AG04450 (cell line): ENCODE results near the gene CKM. TPM values are rescaled to one million over a fixed set of nuclear protein-coding genes. Genes with fewer than 3 reads are reported as not detected.

ENCODE experiments used
- CTCF ChIA-PET: fragments of 300-600, 350-600 bp; formaldehyde crosslinking; extraction: SDS; loops from one replicate; lab custom pipeline; 2022; ENCODE audit warnings: antibody characterized with exemption, inconsistent platforms; lab: Charles Lee
- POLR2A ChIA-PET: fragments of 350-600 bp; formaldehyde crosslinking; extraction: SDS; loops from one replicate; lab custom pipeline; 2021; ENCODE audit warnings: antibody characterized with exemption, inconsistent platforms; lab: Yijun Ruan, JAX
- DNase-seq: peaks from one replicate; pipeline ENCODE4 v3.0.0-alpha.2; 2011; ENCODE audit warnings: low read depth, low spot score
- H3K27ac ChIP-seq: one replicate; pipeline ENCODE4 v1.5.1; 2012; ENCODE audit warnings: low read depth, low read length, control low read depth
- H3K27me3 ChIP-seq: one replicate; pipeline ENCODE4 v1.6.0; 2012; ENCODE audit warnings: low read length; ENCODE audit not compliant: control insufficient read depth, insufficient read depth
- H3K4me3 ChIP-seq: 2 replicates; pipeline ENCODE4 v1.5.1; 2011; ENCODE audit warnings: mild to moderate bottlenecking, low read depth, low read length, control low read depth
- H3K9me3 ChIP-seq: 2 replicates; pipeline ENCODE4 v1.5.1; 2012; ENCODE audit warnings: low read length; ENCODE audit not compliant: control insufficient read depth, insufficient read depth
- polyA plus RNA-seq: library from polyadenylated mRNA; depleted of rRNA; stranded (reverse); fragments of >200 nt; gene quantifications from 2 replicates; pipeline ENCODE4 v1.2.3, GENCODE V29; 2011
- TF ChIP-seq, protein P1 (sequence below): IDR thresholded peaks from 2 replicates; pipeline ENCODE4 v1.5.1; 2011; ENCODE audit warnings: low read depth, low read length, control low read depth, inconsistent platforms

CKM gene
- polyA plus RNA-seq, 1 experiment = not detected

DNA sequence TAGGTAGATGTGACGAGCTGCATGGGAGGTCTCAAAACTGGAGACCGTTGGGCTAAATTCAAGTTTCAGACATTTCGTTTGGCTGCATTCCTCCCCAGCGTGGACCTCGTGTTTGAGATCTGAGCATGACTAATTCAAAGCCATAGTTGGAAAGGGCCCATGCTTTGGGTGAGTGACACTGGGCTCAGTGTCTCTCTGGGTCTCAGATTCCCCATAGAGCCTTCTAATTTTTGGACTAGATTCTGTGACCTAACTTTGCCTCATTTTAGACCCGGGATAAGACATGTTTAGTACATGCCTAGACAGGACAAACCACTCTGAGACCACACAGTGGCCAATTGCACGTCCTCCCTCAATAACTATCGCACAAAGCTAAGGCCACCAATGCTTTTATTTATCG lies 16.6 kb downstream of the CKM start:
- POLR2A ChIA-PET = interaction anchor here (0.6 kb wide), 2 partner anchors 23 to 1839 kb away, joined by 3 to 6 read pairs; no protein-coding TSS in a partner anchor
- H3K27ac ChIP-seq = no peak overlapping the region
- TF ChIP-seq, protein P1, sequence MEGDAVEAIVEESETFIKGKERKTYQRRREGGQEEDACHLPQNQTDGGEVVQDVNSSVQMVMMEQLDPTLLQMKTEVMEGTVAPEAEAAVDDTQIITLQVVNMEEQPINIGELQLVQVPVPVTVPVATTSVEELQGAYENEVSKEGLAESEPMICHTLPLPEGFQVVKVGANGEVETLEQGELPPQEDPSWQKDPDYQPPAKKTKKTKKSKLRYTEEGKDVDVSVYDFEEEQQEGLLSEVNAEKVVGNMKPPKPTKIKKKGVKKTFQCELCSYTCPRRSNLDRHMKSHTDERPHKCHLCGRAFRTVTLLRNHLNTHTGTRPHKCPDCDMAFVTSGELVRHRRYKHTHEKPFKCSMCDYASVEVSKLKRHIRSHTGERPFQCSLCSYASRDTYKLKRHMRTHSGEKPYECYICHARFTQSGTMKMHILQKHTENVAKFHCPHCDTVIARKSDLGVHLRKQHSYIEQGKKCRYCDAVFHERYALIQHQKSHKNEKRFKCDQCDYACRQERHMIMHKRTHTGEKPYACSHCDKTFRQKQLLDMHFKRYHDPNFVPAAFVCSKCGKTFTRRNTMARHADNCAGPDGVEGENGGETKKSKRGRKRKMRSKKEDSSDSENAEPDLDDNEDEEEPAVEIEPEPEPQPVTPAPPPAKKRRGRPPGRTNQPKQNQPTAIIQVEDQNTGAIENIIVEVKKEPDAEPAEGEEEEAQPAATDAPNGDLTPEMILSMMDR = no peak
- CTCF ChIA-PET = no interaction called here
- no peak for DNase-seq
- no peak overlapping the region for H3K4me3 ChIP-seq
- peaks cover 13% of the 10 kb centered on the region for H3K9me3 ChIP-seq
- peaks cover 2% of the 10 kb centered on the region for H3K27me3 ChIP-seq

DNA sequence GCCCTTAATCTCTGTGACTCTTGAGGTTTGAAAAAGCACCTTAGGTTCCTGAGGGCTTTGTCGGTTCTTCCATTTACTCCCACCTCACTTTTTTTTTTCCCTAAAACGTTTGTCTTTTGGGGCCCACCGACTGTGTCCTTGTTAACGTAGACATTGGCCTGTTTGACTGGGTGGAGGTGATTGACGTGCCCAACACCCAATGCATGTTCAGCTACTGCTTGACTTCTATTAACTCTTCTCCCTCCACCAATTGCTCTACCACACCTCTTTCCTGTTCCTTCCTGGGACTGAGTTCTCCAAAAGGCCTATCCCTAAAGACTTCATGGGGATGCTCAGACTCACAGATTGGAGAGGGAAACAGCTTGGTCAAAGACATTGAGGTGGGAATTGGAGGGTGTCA lies 17.3 kb downstream of the CKM start:
- TF ChIP-seq, protein P1 = no peak
- Histone ChIP-seq H3K4me3 (no peak overlapping the region), H3K27me3 (peaks cover 2% of the 10 kb centered on the region), H3K27ac (no peak overlapping the region), H3K9me3 (peaks cover 13% of the 10 kb centered on the region)
- no peak for DNase-seq
- CTCF ChIA-PET = no interaction called here
- POLR2A ChIA-PET = no interaction called here

DNA sequence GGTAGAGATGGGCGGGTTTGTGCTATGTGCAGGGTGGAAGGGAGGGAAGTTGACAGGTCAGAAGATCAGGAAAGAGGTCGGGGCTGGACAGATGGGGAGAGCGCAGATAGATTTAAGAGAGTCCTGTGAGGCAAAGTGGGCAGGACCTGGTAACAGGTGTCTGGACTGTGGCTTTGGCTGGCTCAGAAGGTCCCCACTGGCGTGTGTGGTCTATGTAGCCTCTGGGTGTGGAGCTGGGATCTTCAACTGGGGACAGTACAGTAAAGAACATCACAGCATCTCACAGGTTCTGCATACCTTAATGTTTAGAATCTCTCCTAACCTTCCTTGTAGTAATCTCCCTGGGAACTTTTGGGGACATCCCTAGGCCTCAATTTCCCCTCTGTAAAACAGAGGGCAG lies 17.7 kb downstream of the CKM start:
- CTCF ChIA-PET = no interaction called here
- DNase-seq = no peak

DNA sequence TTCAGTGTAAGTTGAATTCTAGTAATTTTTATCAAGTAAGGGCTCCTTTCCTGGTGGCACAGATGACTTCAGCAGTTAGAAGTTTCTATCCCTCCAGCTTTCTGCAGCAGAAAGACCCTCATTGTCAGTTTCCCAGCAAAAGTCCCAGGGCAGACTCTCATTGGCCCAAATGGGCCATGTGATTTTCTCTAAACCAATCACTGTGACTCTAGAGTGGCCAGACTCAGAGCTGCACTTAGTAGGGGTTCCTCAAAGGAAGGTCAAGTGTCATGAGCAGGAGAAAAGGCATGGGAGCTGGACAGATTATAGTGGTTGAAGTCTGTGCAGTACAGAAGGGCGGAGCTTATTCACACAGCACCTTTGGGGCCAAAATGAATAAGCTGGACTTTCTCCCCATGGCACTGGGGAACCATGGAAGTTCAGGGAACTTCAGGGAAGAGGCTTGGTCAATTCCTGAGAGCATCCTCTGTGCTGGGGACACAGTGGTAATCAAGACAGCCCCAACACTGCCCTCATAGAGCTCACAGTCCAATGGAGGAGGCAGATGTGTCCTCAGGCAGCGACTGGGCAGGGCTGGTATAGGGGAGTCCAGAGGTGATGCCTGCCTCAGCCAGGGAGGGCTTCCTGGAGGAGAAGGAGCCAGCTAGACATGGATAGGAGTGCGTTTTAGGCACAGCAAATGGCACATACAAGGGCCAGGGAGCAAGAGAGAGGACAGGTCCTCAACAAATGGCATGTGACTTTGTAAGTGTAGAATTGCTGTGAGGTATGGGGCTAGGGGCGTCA lies 18.3 kb downstream of the CKM start:
- Histone ChIP-seq H3K27ac (no peak overlapping the region), H3K9me3 (peaks cover 13% of the 10 kb centered on the region), H3K4me3 (no peak overlapping the region), H3K27me3 (peaks cover 2% of the 10 kb centered on the region)
- DNase-seq = no peak
- ChIA-PET CTCF (no interaction called here), POLR2A (no interaction called here)
- TF ChIP-seq, protein P1 = no peak

More for the DNA sequence above, 17.7 kb downstream of the CKM start:
- Histone ChIP-seq H3K4me3 (no peak overlapping the region), H3K27ac (no peak overlapping the region), H3K27me3 (peaks cover 2% of the 10 kb centered on the region), H3K9me3 (peaks cover 13% of the 10 kb centered on the region)
- POLR2A ChIA-PET = no interaction called here
- TF ChIP-seq, protein P1 = no peak

DNA sequence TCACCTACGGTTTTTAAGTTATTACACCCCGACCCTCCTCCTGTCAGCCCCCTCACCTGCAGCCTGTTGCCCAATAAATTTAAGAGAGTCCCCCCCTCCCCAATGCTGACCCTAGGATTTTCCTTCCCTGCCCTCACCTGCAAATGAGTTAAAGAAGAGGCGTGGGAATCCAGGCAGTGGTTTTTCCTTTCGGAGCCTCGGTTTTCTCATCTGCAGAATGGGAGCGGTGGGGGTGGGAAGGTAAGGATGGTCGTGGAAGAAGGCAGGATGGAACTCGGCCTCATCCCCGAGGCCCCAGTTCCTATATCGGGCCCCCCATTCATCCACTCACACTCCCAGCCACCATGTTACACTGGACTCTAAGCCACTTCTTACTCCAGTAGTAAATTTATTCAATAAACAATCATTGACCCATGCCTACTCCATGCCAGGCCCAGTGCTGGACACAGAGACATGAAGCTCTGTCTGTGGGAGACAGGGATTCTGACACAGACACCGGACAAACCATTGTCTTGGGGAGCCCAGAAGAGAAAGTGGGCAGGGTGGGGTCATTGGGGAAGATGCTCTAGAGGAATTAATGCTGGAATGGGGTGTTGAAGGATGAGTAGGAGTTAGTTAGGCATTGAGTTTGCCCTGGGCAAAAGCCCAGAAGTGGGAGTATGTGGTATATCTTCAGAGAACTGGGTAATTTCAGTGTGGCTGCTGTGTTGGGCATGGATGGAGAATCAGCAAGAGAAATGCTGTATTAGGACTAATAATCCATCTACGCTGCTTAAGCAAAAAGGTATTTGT lies 19.2 kb downstream of the CKM start:
- Histone ChIP-seq H3K27me3 (peaks cover 2% of the 10 kb centered on the region), H3K27ac (no peak overlapping the region), H3K4me3 (no peak overlapping the region), H3K9me3 (peaks cover 13% of the 10 kb centered on the region)
- DNase-seq = no peak
- ChIA-PET CTCF (no interaction called here), POLR2A (no interaction called here)
- TF ChIP-seq, protein P1 = no peak
